ENCODE results near the gene FIBIN. TPM values are rescaled to one million over a fixed set of nuclear protein-coding genes. Genes with fewer than 3 reads are reported as not detected.

FIBIN gene
- total RNA-seq, 1 experiment from 2014 or later: not detected

- DNase-seq: no peak
- Histone ChIP-seq H3K27me3 (ENCODE audit: insufficient read depth, low read depth) (no peaks in the 10 kb centered on the region), H3K36me3 (ENCODE audit: low read depth) (no peaks in the 10 kb centered on the region), H4K20me1 (ENCODE audit: insufficient read depth) (no peaks in the 10 kb centered on the region), H3K4me2 (no peak overlapping the region), H3K27ac (no peak overlapping the region), H3K9me2 (ENCODE audit: insufficient read depth) (no peaks in the 10 kb centered on the region), H3K4me3 (no peak overlapping the region), H3K79me2 (ENCODE audit: low read depth) (no peaks in the 10 kb centered on the region), H3F3A (ENCODE audit: insufficient read depth, low read depth) (no peaks in the 10 kb centered on the region), H3K9me3 (ENCODE audit: insufficient read depth, low read depth) (no peaks in the 10 kb centered on the region), H2AFZ (no peak overlapping the region), H3K4me1 (replicated peaks; ENCODE audit: insufficient read depth) (no peaks in the 10 kb centered on the region)
- POLR2A ChIA-PET (ENCODE audit: unreplicated experiment): no interaction called here
- no peak for TF ChIP-seq EZH2 (IDR thresholded peaks at IDR 0.05; ENCODE audit: low read depth)
- no TSS peak for BruUV-seq (replicated peaks)
- CTCF ChIA-PET: no interaction called here
- intact Hi-C loops (cut with micrococcal nuclease; ENCODE audit: unreplicated experiment): no loop called here
Measured at GRCh38 chr11:26992031-26992541, 1.8 kb upstream of the FIBIN start.

GRCh38 chr11:26994631-26995095, 751 bp downstream of the FIBIN start:
- no peak overlapping the region for H3K27ac ChIP-seq
- DNase-seq: no peak
- H2AFZ ChIP-seq: no peak overlapping the region
- H3K9me3 ChIP-seq (ENCODE audit: insufficient read depth, low read depth): no peaks in the 10 kb centered on the region
- intact Hi-C loops (cut with micrococcal nuclease; ENCODE audit: unreplicated experiment): no loop called here
- no peaks in the 10 kb centered on the region for H3K79me2 ChIP-seq (ENCODE audit: low read depth)
- H3K27me3 ChIP-seq (ENCODE audit: insufficient read depth, low read depth): no peaks in the 10 kb centered on the region
- no peaks in the 10 kb centered on the region for H4K20me1 ChIP-seq (ENCODE audit: insufficient read depth)
- CTCF ChIA-PET: no interaction called here
- no peak overlapping the region for H3K4me2 ChIP-seq
- H3K36me3 ChIP-seq (ENCODE audit: low read depth): no peaks in the 10 kb centered on the region
- no peak overlapping the region for H3K4me3 ChIP-seq
- no peaks in the 10 kb centered on the region for H3K4me1 ChIP-seq (replicated peaks; ENCODE audit: insufficient read depth)
- no TSS peak for BruUV-seq (replicated peaks)
- TF ChIP-seq CTCF (conservative IDR thresholded peaks at IDR 0.05): no peak
- H3K9me2 ChIP-seq (ENCODE audit: insufficient read depth): no peaks in the 10 kb centered on the region
- H3F3A ChIP-seq (ENCODE audit: insufficient read depth, low read depth): no peaks in the 10 kb centered on the region
- POLR2A ChIA-PET (ENCODE audit: unreplicated experiment): no interaction called here

- no peaks in the 10 kb centered on the region for H3K9me2 ChIP-seq (ENCODE audit: insufficient read depth)
- no TSS peak for BruUV-seq (replicated peaks)
- H3K4me2 ChIP-seq: no peak overlapping the region
- H3K27ac ChIP-seq: no peak overlapping the region
- H3K27me3 ChIP-seq (ENCODE audit: insufficient read depth, low read depth): no peaks in the 10 kb centered on the region
- ChIA-PET POLR2A (ENCODE audit: unreplicated experiment) (no interaction called here), CTCF (no interaction called here)
- H4K20me1 ChIP-seq (ENCODE audit: insufficient read depth): no peaks in the 10 kb centered on the region
- H3K36me3 ChIP-seq (ENCODE audit: low read depth): no peaks in the 10 kb centered on the region
- H3K4me1 ChIP-seq (replicated peaks; ENCODE audit: insufficient read depth): no peaks in the 10 kb centered on the region
- no peaks in the 10 kb centered on the region for H3K9me3 ChIP-seq (ENCODE audit: insufficient read depth, low read depth)
- no peak overlapping the region for H2AFZ ChIP-seq
- no peak overlapping the region for H3K4me3 ChIP-seq
- intact Hi-C loops (cut with micrococcal nuclease; ENCODE audit: unreplicated experiment): no loop called here
- no peaks in the 10 kb centered on the region for H3F3A ChIP-seq (ENCODE audit: insufficient read depth, low read depth)
- no peaks in the 10 kb centered on the region for H3K79me2 ChIP-seq (ENCODE audit: low read depth)
- no peak for DNase-seq
- TF ChIP-seq EZH2 (IDR thresholded peaks at IDR 0.05; ENCODE audit: low read depth): no peak
- no peak for TF ChIP-seq CTCF (conservative IDR thresholded peaks at IDR 0.05)
Measured at GRCh38 chr11:26995701-26996460, 2.0 kb downstream of the FIBIN start.
